CD14-positive monocyte (primary cell): Measurements from ENCODE around the gene RAB7B. TPM values are rescaled to one million over a fixed set of nuclear protein-coding genes. Genes with fewer than 3 reads are reported as not detected.
A peak's percentile ranks its signal among the peaks of the same experiment; 100 is the strongest.

Experiments
- DNase-seq, 3 donors: peaks; one replicate each; pipeline ENCODE4 v3.0.0-alpha.2; 2011 to 2022
- H2AFZ ChIP-seq: 2 replicates; pipeline ENCODE4 v1.6.0; 2012; ENCODE audit warnings: mild to moderate bottlenecking, low read depth, low read length, inconsistent platforms; ENCODE audit not compliant: insufficient read depth, poor library complexity, severe bottlenecking
- H3K27ac ChIP-seq, 2 donors: 1 replicate in 1 of 2; 2 replicates in 1 of 2; pipeline ENCODE4 v1.5.1; 2012 to 2013; ENCODE audit warnings: low read length in 2 of 2, control low read depth in 1 of 2, inconsistent platforms in 1 of 2, low read depth in 1 of 2, mild to moderate bottlenecking in 1 of 2
- H3K27me3 ChIP-seq, 2 donors: one replicate each; pipeline versions ENCODE4 v1.6.0 to v1.6.1; 2011 to 2013; ENCODE audit warnings: low read length in 2 of 2; ENCODE audit not compliant: control insufficient read depth in 2 of 2, insufficient read depth in 2 of 2
- H3K36me3 ChIP-seq, 2 donors: replicated peaks in 1 of 2; 1 replicate in 1 of 2; 2 replicates in 1 of 2; pipeline versions ENCODE4 v1.5.1 to v1.6.1; 2012 to 2013; ENCODE audit warnings: low read length in 2 of 2, control low read depth in 1 of 2, inconsistent platforms in 1 of 2, mild to moderate bottlenecking in 1 of 2; ENCODE audit not compliant: insufficient read depth in 2 of 2, control insufficient read depth in 1 of 2
- H3K4me1 ChIP-seq, 2 donors: 1 replicate in 1 of 2; 2 replicates in 1 of 2; pipeline versions ENCODE4 v1.5.1 to v1.6.1; 2012 to 2013; ENCODE audit warnings: low read length in 2 of 2, control low read depth in 1 of 2, inconsistent platforms in 1 of 2, mild to moderate bottlenecking in 1 of 2, moderate library complexity in 1 of 2; ENCODE audit not compliant: insufficient read depth in 2 of 2, control insufficient read depth in 1 of 2
- H3K4me2 ChIP-seq: replicated peaks from 2 replicates; pipeline ENCODE3; 2012; ENCODE audit warnings: low read length, moderate library complexity, mild to moderate bottlenecking; ENCODE audit not compliant: poor library complexity, severe bottlenecking; ENCODE audit errors: extremely low read depth
- H3K4me3 ChIP-seq, 3 experiments: fragments of 200-600 bp in 1 of 3; sonication (generic) in 1 of 3; replicated peaks in 1 of 3; 1 replicate in 2 of 3; 2 replicates in 1 of 3; pipeline ENCODE4 v1.5.1; 2011 to 2013; ENCODE audit warnings: low read length in 3 of 3, mild to moderate bottlenecking in 3 of 3, control low read depth in 2 of 3, low read depth in 2 of 3, inconsistent platforms in 1 of 3, moderate library complexity in 1 of 3
- H3K79me2 ChIP-seq: 2 replicates; pipeline ENCODE4 v1.6.0; 2012; ENCODE audit warnings: mild to moderate bottlenecking, control low read depth, inconsistent platforms, low read length, moderate library complexity; ENCODE audit not compliant: insufficient read depth
- H3K9ac ChIP-seq: 2 replicates; pipeline ENCODE4 v1.6.0; 2017; ENCODE audit warnings: low read length, mild to moderate bottlenecking; ENCODE audit not compliant: insufficient read depth, poor library complexity, severe bottlenecking
- H3K9me3 ChIP-seq, 2 donors: replicated peaks in 1 of 2; 1 replicate in 1 of 2; 2 replicates in 1 of 2; pipeline versions ENCODE4 v1.5.1 to v1.6.1; 2012 to 2013; ENCODE audit warnings: low read length in 2 of 2, control low read depth in 1 of 2; ENCODE audit not compliant: control insufficient read depth in 1 of 2, insufficient read depth in 1 of 2
- H4K20me1 ChIP-seq: 2 replicates; pipeline ENCODE4 v1.6.0; 2012; ENCODE audit warnings: mild to moderate bottlenecking, low read length, control low read depth, moderate library complexity; ENCODE audit not compliant: insufficient read depth
- H3K27ac Mint-ChIP-seq, 7 donors: one replicate each; pipeline ENCODE4 v1.8.0; 2020; ENCODE audit warnings: mild to moderate bottlenecking in 7 of 7, mixed read lengths in 7 of 7, moderate library complexity in 6 of 7, inconsistent platforms in 2 of 7
- H3K27me3 Mint-ChIP-seq, 3 donors: one replicate each; pipeline ENCODE4 v1.8.0; 2021 to 2022; ENCODE audit warnings: low read depth in 3 of 3, mild to moderate bottlenecking in 3 of 3, mixed read lengths in 3 of 3, moderate library complexity in 3 of 3, inconsistent platforms in 1 of 3
- H3K36me3 Mint-ChIP-seq, 2 donors: one replicate each; pipeline ENCODE4 v1.8.0; 2020; ENCODE audit warnings: mixed read lengths in 2 of 2, inconsistent platforms in 1 of 2, mild to moderate bottlenecking in 1 of 2
- H3K4me1 Mint-ChIP-seq: one replicate; pipeline ENCODE4 v1.8.0; 2020; ENCODE audit warnings: mild to moderate bottlenecking, mixed read lengths
- H3K4me3 Mint-ChIP-seq, 2 donors: one replicate each; pipeline ENCODE4 v1.8.0; 2020; ENCODE audit warnings: mild to moderate bottlenecking in 2 of 2, mixed read lengths in 2 of 2, moderate library complexity in 1 of 2
- H3K9me3 Mint-ChIP-seq, 7 donors: one replicate each; pipeline ENCODE4 v1.8.0; 2020 to 2022; ENCODE audit warnings: mixed read lengths in 7 of 7, mild to moderate bottlenecking in 6 of 7, moderate library complexity in 6 of 7, inconsistent platforms in 2 of 7
- WGBS: methylation state at CpG from one replicate; pipeline ENCODE4 v1.1.5; 2013; ENCODE audit warnings: missing lambda C conversion rate; ENCODE audit not compliant: insufficient coverage; 5-methylcytosine and 5-hydroxymethylcytosine counted together
- intact Hi-C, 2 donors: fragments of 100-400 bp; cut with micrococcal nuclease; formaldehyde crosslinking; loops; one replicate each; pipeline versions ENCODE4 v1.15.0 to v1.15.1; 2023
- polyA plus RNA-seq, 3 donors: library from polyadenylated mRNA; depleted of rRNA in 1 of 3; unstranded in 2 of 3; stranded (reverse) in 1 of 3; fragments of 300-500 nt in 2 of 3; fragments of >200 nt in 1 of 3; fragmentation: Illumina TruSeq in 2 of 3; gene quantifications; 1 replicate in 2 of 3; 2 replicates in 1 of 3; pipeline ENCODE4 v1.2.3, GENCODE V29; 2012 to 2021
- TF ChIP-seq, protein P1 (sequence below): fragments of 200-600 bp; IDR thresholded peaks from one replicate; pipeline ENCODE4 v1.8.0; 2022; ENCODE audit warnings: antibody characterized with exemption, mild to moderate bottlenecking

Gene RAB7B
- polyA plus RNA-seq, 3 donors: 0.41 to 0.52 (median 0.47) TPM

DNA sequence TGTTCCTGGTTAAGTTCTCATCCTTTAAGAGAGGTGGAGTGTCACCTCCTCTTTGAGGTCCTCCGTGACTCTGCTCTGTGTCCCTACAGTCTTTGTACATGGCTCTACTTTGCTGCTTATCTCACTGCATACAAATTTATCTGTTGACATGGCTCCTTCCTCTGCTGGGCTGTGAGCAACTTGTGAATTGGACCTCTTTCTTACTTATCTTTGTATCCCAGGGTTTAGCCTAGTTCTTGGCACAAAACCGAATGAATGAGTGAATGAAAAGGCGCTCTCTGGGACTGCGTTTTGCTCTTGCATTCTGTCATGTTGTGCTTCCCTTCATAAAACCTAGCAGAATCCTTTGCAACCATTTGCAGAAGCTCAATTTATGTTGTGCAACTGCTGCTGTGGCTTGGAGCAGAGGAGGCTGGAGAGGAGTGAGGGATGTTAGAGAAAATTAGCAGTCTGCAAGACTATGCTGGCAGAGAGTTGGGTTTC is 72.4 kb downstream of the RAB7B start:
- peak overlapping the region; percentile 28 for H2AFZ ChIP-seq
- Mint-ChIP-seq H3K4me3 (no peak overlapping the region), H3K27ac (peak overlapping the region in 2 of 7 donors; percentile 73 to 80), H3K36me3 (peaks cover 0 to 2% of the 10 kb centered on the region in 2 donors), H3K4me1 (peaks cover 57% of the 10 kb centered on the region), H3K9me3 (no peaks in the 10 kb centered on the region), H3K27me3 (peaks cover 0 to 4% (median 0%) of the 10 kb centered on the region in 3 donors)
- H3K4me3 ChIP-seq: peak overlapping the region in 1 of 3 experiments; percentile 10
- H3K27me3 ChIP-seq: no peaks in the 10 kb centered on the region
- H3K9ac ChIP-seq: no peak overlapping the region
- no peaks in the 10 kb centered on the region for H3K36me3 ChIP-seq
- peak overlapping the region; percentile 43 for H3K4me2 ChIP-seq
- no peak overlapping the region for H3K27ac ChIP-seq
- peaks cover 39 to 83% of the 10 kb centered on the region in 2 donors for H3K4me1 ChIP-seq
- no peaks in the 10 kb centered on the region for H4K20me1 ChIP-seq
- no peaks in the 10 kb centered on the region for H3K9me3 ChIP-seq
- intact Hi-C loops: no loop called here
- WGBS: 67% methylated on average over 1 of the region's 4 CpGs
- TF ChIP-seq, protein P1, sequence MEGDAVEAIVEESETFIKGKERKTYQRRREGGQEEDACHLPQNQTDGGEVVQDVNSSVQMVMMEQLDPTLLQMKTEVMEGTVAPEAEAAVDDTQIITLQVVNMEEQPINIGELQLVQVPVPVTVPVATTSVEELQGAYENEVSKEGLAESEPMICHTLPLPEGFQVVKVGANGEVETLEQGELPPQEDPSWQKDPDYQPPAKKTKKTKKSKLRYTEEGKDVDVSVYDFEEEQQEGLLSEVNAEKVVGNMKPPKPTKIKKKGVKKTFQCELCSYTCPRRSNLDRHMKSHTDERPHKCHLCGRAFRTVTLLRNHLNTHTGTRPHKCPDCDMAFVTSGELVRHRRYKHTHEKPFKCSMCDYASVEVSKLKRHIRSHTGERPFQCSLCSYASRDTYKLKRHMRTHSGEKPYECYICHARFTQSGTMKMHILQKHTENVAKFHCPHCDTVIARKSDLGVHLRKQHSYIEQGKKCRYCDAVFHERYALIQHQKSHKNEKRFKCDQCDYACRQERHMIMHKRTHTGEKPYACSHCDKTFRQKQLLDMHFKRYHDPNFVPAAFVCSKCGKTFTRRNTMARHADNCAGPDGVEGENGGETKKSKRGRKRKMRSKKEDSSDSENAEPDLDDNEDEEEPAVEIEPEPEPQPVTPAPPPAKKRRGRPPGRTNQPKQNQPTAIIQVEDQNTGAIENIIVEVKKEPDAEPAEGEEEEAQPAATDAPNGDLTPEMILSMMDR: no peak
- DNase-seq: peak; percentile 33 to 49 (median 45)
- H3K79me2 ChIP-seq: no peaks in the 10 kb centered on the region

DNA sequence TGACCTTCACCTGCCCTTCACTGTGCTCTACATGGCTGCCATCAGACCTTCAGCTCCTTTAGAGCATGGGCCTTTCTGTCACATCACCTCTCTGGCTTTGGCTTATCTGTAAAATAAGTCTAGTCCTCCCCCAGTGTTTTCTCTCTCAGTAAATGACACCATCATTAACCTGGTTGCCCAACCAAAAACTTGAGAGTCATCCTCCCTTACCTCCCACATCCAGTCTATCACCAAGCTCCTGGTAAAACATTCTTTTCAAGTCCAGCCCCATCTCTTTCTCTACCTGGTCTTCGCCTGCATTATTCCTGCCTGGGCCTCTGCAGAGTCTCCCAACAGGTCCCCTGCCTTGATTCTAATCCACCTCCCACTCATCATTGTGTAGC is 73.0 kb downstream of the RAB7B start:
- peaks cover 0 to 4% (median 0%) of the 10 kb centered on the region in 3 donors for H3K27me3 Mint-ChIP-seq
- Histone ChIP-seq H3K4me1 (peaks cover 39 to 83% of the 10 kb centered on the region in 2 donors), H3K36me3 (no peaks in the 10 kb centered on the region), H3K27ac (peak overlapping the region in 1 of 2 donors; percentile 19), H3K9me3 (no peaks in the 10 kb centered on the region), H3K27me3 (no peaks in the 10 kb centered on the region), H4K20me1 (no peaks in the 10 kb centered on the region), H3K9ac (no peak overlapping the region), H3K4me2 (peak overlapping the region; percentile 43), H3K4me3 (peak overlapping the region in 1 of 3 experiments; percentile 10), H3K79me2 (no peaks in the 10 kb centered on the region), H2AFZ (peak overlapping the region; percentile 28)
- DNase-seq: no peak
- WGBS: 100% methylated on average over 1 of the region's 1 CpG
- H3K4me1 Mint-ChIP-seq: peaks cover 63% of the 10 kb centered on the region
- H3K36me3 Mint-ChIP-seq: peaks cover 0 to 2% of the 10 kb centered on the region in 2 donors
- H3K9me3 Mint-ChIP-seq: no peaks in the 10 kb centered on the region
- H3K4me3 Mint-ChIP-seq: no peak overlapping the region
- intact Hi-C loops: no loop called here
- peak overlapping the region in 1 of 7 donors; percentile 21 for H3K27ac Mint-ChIP-seq
- TF ChIP-seq, protein P1: no peak
